ENCODE data around the gene MTUS2. TPM values are rescaled to one million over a fixed set of nuclear protein-coding genes. Genes with fewer than 3 reads are reported as not detected.

Gene MTUS2
- total and polyA plus RNA-seq, 2 of the 8 experiments (the other 6 are each of a cell fraction or from before 2014, with no cell fraction given): 0.18 to 0.80 TPM

- TF ChIP-seq EZH2 (IDR thresholded peaks at IDR 0.05; ENCODE audit: low read depth, low read length, severe bottlenecking) (no peak), SP2 (IDR thresholded peaks at IDR 0.05; ENCODE audit: low read length) (no peak), TBP (IDR thresholded peaks at IDR 0.05; ENCODE audit: low read depth, low read length) (no peak), TCF12 (IDR thresholded peaks at IDR 0.05; ENCODE audit: low read depth, low read length) (no peak), SP1 (IDR thresholded peaks at IDR 0.05; ENCODE audit: low read depth, low read length) (no peak)
Observed at GRCh38 chr13:29484236-29484635, 664.1 kb downstream of the MTUS2 start (continued).
